ENCODE measurements around the gene WBP2.
A peak's percentile ranks its signal among the peaks of the same experiment; 100 is the strongest.

The WBP2 gene

DNA sequence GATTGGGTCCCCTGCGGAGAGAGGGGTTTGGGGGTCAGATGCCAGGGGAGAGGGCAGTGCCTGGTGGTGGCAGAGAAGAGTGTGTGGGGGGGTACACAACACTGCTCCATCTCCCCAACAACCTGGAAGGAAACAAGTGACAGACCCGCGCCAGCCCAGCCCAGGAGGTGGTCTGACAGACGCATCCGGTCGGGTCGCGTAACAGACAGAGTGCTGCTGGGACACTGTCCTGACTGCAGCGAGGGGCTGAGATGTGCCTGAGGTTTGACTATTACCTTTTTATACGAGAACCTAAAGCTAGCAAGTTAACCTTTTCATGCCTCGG is 27.1 kb downstream of the WBP2 start:
- H3K27me3 Mint-ChIP-seq = no peaks in the 10 kb centered on the region
- peaks cover 4% of the 10 kb centered on the region for H3K4me1 Mint-ChIP-seq
- peaks cover 9% of the 10 kb centered on the region for H3K36me3 Mint-ChIP-seq
- no peak for DNase-seq (ENCODE audit: low spot score in 2 of 2)
- peak overlapping the region; percentile 70 for H3K4me3 Mint-ChIP-seq
- no peaks in the 10 kb centered on the region for H3K9me3 Mint-ChIP-seq
- ATAC-seq (ENCODE audit: low read depth) = no peak
- peak overlapping the region; percentile 69 for H3K27ac Mint-ChIP-seq

DNA sequence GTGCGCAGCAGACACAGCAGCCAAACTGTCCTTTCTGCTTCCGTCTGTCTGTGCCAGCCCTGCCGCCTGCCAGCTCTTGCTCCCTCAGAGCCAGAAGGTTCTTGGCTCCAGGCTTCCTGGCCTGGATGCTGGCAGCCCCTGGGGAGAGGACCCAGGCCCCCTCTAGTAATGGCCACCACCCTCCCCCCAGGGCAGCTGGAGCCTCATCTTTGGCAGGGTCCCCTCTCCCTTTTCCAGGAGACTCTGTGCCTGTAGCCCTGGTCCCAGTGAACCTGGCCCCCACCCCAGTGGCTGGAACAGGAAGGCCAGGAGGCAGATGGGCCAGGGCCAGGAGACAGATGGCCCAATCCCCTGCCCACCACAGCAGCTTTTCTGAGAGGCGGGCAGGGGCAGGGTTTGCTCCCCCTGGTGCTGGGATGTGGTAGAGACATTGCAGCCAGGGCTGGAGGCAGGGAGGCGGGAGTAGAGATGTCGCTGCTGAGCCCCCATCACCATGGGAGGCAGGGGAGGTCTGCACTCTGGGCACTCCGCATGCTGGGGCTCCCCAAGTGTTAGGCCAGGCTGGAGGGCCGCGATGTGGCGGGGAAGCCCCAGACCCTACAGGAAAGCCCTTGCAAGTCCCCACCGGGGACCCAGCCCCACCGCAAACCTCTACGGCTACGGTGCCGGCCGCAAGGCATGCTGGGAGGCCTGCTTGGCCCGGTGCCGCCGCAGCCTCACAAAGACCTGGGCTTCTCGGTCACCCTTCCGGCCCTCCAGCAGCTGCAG is 27.6 kb downstream of the WBP2 start:
- Mint-ChIP-seq H3K4me1 (peaks cover 4% of the 10 kb centered on the region), H3K4me3 (peak overlapping the region; percentile 70), H3K9me3 (no peaks in the 10 kb centered on the region), H3K27me3 (no peaks in the 10 kb centered on the region), H3K27ac (peak overlapping the region; percentile 69), H3K36me3 (peaks cover 9% of the 10 kb centered on the region)
- peak; percentile 80 for ATAC-seq (ENCODE audit: low read depth)
- peak; percentile 65 to 67 for DNase-seq (ENCODE audit: low spot score in 2 of 2)

DNA sequence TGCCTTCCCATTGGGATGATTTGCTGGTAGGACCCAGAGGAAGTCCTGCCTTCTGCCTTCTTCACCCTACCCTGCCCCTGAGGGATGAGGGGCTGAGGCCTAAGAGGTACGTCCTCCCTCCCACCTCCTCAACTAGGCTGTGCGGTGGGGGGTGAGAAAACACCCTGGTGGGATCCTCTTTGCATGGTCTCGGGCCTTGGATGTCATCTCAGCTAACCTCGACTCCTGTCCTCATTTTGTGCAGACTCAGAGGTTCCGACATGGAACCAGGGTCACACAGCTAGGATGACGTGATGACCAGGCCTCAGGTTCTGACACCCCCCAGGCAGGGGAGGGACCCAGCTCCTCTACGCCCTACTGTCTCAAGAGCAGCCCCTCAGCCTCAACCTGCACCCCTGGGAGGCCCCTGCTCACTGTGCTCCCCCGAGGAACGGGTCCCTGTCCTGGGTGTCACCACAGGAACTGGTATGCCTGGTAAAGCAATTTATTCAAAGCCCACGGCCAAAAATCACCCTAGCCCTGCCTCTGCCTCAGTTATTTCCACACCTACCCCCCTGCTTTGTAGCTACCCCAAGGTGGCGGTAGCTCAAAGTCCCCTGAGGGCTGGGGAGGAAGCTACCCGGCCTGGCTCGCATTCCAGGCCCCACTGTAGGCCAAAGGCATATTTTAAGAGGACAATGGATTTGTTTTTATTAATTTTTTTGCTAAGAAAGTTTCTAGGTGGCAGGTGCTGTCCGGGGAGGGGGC is 28.4 kb downstream of the WBP2 start:
- Mint-ChIP-seq H3K4me3 (no peak overlapping the region), H3K9me3 (no peaks in the 10 kb centered on the region), H3K27me3 (no peaks in the 10 kb centered on the region), H3K36me3 (peaks cover 5% of the 10 kb centered on the region), H3K4me1 (peaks cover 9% of the 10 kb centered on the region), H3K27ac (peak overlapping the region; percentile 41)
- ATAC-seq (ENCODE audit: low read depth) = no peak
- DNase-seq (ENCODE audit: low spot score in 2 of 2) = no peak

DNA sequence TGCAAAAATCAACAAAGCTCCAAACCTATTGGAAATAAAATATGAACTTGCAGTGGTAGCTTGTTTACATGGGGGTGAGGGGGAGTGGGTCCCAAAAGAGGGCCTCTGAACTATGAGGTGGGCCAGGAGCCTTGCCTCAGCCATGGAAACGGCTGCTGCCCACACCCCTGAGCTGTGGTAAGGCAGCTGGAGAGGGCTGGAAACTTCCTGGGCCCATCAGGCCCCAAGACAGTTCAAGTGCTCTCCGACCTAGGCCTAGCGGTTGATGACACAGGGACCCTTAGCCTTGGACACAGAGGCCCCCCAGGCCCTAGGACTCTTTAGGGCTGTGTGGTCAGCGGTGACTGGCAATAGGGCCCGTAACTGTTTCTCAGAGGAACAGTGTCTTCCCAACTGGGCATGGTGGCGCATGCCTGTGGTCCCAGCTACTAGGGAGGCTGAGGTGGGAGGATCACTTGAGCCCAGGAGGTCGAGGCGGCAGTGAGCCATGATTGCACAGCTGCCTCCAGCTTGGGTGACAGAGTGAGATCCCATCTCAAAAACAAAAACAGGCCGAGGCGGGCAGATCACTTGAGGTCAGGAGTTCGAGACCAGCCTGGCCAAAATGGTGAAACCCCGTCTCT is 29.3 kb downstream of the WBP2 start:
- no peak overlapping the region for H3K4me3 Mint-ChIP-seq
- H3K36me3 Mint-ChIP-seq = peaks cover 5% of the 10 kb centered on the region
- ATAC-seq (ENCODE audit: low read depth) (no peak), DNase-seq (ENCODE audit: low spot score in 2 of 2) (no peak)
- peaks cover 11% of the 10 kb centered on the region for H3K4me1 Mint-ChIP-seq
- no peaks in the 10 kb centered on the region for H3K9me3 Mint-ChIP-seq
- no peaks in the 10 kb centered on the region for H3K27me3 Mint-ChIP-seq
- H3K27ac Mint-ChIP-seq = no peak overlapping the region

DNA sequence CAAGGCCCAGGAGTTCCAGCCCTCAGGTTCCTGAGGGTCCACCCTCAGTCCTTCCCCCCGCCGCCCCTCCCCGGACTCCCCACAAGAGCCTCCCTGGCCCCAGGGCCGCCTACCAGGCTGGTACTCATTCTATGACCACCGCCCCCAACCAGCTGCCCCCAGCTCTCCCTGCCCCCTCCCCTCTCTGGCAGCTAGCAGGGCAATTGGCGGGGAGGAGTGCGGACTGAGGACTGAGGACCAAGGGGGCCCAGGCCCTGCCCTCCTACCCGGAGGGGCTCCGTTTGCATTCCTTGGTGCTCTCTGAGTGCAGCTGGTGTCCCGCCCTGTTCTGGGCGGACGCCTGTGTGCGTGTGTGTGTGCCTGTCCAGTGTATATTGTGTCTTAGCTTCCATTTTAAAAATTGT is 30.0 kb downstream of the WBP2 start:
- DNase-seq (ENCODE audit: low spot score in 2 of 2) (no peak), ATAC-seq (ENCODE audit: low read depth) (no peak)
- Mint-ChIP-seq H3K36me3 (peaks cover 3% of the 10 kb centered on the region), H3K4me3 (no peak overlapping the region), H3K27me3 (no peaks in the 10 kb centered on the region), H3K4me1 (peaks cover 11% of the 10 kb centered on the region), H3K9me3 (no peaks in the 10 kb centered on the region), H3K27ac (no peak overlapping the region)

DNA sequence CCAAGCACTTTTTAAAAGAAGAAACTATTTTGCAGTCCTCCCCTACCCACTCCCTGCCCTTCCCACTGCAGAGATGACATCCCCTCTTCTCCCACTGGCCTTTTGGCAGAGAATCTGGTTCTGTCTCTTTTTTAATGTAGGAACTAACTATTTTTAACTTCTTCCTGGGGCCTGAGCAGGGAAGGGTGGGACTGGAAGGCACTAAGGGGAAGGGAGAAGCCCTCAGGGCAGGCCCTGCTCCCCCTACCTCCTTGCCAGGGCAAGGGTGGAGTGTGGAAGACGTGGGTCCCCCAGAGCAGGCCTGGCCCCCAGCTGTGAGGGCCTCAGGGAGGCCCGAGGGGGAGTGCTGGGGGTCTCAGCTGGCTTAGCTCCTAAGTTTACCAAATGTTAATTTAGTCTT is 30.5 kb downstream of the WBP2 start:
- Mint-ChIP-seq H3K4me3 (no peak overlapping the region), H3K4me1 (peaks cover 11% of the 10 kb centered on the region), H3K27ac (no peak overlapping the region), H3K36me3 (peaks cover 2% of the 10 kb centered on the region), H3K27me3 (no peaks in the 10 kb centered on the region), H3K9me3 (no peaks in the 10 kb centered on the region)
- no peak for ATAC-seq (ENCODE audit: low read depth)
- DNase-seq (ENCODE audit: low spot score in 2 of 2) = no peak

DNA sequence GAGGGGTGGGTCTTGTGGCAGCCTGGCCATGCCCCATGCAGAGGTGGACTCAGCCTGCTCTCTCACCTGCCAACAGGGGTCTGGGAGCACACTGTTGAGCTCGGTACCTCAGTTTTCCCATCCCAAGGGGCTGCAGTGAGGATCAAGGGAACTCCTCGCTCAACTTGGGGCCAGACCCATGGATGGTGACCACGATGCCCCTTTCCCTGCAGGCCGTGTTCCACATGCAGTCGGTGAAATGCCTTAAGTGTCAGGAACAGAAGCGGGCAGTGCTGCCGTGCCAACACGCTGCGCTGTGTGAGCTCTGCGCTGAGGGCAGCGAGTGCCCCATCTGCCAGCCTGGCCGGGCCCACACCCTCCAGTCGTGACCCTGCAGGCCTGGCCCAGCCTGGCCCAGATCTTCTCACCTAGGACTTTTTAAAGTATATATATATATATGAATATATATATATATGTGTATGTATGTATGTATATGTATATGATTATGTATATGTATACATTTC is 31.0 kb downstream of the WBP2 start:
- no peak for DNase-seq (ENCODE audit: low spot score in 2 of 2)
- H3K4me1 Mint-ChIP-seq = peaks cover 11% of the 10 kb centered on the region
- H3K27me3 Mint-ChIP-seq = no peaks in the 10 kb centered on the region
- peaks cover 5% of the 10 kb centered on the region for H3K36me3 Mint-ChIP-seq
- no peak overlapping the region for H3K27ac Mint-ChIP-seq
- H3K9me3 Mint-ChIP-seq = no peaks in the 10 kb centered on the region
- H3K4me3 Mint-ChIP-seq = no peak overlapping the region
- ATAC-seq (ENCODE audit: low read depth) = no peak

DNA sequence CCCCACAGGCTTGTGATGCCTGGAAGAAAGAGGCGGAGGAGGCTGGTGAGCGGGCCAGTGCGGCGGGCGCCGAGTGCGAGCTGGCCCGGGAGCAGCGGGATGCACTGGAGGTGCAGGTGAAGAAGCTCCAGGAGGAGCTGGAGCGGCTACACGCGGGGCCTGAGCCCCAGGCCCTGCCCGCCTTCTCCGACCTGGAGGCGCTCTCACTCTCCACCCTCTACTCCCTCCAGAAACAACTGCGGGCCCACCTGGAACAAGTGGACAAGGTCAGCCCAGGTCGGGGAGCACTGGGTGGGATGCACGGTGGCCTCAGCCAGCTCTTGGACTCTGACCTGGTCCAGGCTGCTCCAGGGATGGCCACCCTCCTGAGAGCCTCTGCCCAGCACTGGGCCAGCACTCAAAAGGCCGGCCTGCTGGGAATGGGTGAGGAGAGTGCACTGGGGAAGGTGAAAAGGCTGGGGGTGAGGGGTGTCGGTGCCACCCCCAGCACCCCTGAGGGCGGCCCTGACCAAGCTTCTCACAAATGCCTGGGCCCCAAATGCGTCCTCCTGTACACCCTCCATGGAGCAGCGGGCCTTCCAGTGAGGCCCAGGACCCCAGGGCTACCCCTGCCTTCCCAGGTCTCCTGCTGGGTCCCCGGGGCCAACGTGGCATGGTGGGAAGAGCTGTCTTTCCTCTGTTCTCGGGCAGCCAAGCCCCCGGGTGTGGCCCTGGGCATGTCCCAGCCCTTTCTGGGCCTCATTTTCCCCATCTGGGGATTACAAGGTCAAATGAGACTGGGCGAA is 31.7 kb downstream of the WBP2 start:
- H3K4me1 Mint-ChIP-seq = peaks cover 11% of the 10 kb centered on the region
- H3K27ac Mint-ChIP-seq = no peak overlapping the region
- no peak for DNase-seq (ENCODE audit: low spot score in 2 of 2)
- H3K36me3 Mint-ChIP-seq = peaks cover 7% of the 10 kb centered on the region
- no peak overlapping the region for H3K4me3 Mint-ChIP-seq
- no peaks in the 10 kb centered on the region for H3K9me3 Mint-ChIP-seq
- no peak for ATAC-seq (ENCODE audit: low read depth)
- no peaks in the 10 kb centered on the region for H3K27me3 Mint-ChIP-seq

DNA sequence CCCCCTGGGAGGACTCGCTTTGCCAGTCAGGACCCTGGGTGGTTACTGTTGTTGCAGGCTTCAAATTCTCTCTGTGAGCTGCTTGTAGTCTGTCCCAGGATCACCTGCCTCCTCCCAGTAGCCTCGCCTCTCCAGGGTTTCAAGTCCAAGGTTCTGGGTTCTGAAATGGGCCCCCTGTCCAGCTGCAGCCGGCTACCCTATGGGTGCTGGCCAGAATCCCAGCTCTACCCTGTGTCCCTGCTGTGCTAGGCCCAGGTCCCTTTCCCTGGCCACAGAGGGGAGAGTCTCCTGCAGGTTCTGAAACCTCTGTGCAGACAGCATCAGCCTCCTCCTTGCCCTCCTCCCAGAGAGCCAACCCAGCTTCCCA is 32.4 kb downstream of the WBP2 start:
- ATAC-seq (ENCODE audit: low read depth) = no peak
- no peak for DNase-seq (ENCODE audit: low spot score in 2 of 2)
- Mint-ChIP-seq H3K27me3 (no peaks in the 10 kb centered on the region), H3K4me1 (peaks cover 9% of the 10 kb centered on the region), H3K27ac (no peak overlapping the region), H3K9me3 (no peaks in the 10 kb centered on the region), H3K4me3 (no peak overlapping the region), H3K36me3 (peaks cover 8% of the 10 kb centered on the region)

DNA sequence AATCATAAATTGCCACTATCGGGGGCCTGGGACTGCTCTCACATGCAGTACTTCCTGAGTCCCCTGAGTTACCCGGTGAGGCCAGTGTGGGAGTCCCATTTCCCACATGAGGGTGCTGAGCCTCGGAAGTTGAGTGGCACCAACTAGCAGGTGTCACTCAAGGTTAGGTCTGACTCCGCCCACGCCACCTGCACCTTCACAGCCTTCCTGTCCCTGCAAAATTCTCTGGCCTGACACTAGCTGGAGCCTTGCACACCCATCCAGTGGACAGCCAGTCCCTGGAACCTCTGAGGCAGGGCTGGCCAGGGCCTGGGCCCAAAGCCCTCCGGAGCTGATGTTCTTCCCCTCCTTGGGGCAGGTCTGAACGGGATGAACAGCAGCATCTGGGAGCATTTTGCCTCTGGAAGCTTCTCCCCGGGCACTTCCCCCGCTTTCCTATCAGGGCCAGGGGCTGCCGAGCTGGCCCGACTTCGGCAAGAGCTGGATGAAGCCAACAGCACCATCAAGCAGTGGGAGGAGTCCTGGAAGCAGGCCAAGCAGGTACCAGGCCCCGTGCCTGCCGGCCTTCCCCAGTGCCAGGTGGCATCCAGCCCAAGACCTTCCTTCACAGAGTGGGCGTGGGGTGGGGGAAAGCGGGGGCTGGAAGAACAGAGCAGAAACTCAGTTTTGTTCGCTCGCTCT is 32.9 kb downstream of the WBP2 start:
- Mint-ChIP-seq H3K27me3 (no peaks in the 10 kb centered on the region), H3K36me3 (peaks cover 8% of the 10 kb centered on the region), H3K4me1 (peaks cover 9% of the 10 kb centered on the region), H3K4me3 (no peak overlapping the region), H3K9me3 (no peaks in the 10 kb centered on the region), H3K27ac (peak overlapping the region; percentile 55)
- DNase-seq (ENCODE audit: low spot score in 2 of 2) = no peak
- peak; percentile 64 for ATAC-seq (ENCODE audit: low read depth)

DNA sequence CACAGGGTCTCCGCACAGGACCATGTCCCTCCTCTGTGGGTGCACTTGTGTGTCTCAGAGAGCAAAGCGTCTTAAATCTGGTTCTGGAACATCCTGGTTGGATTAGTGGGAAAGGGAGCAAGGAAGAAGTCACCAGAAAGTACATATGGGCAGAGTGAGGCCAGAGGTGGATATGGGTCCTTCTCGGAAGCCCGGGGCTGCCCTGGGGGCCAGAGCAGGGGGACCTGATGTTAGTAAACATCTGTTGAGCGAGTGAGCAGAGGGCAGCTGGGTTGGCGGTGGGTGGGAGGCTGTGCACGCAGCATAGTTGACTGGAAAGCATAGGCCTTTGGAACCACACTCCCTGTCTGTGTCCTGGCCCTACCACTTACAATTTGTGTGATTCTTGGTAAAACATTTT is 33.6 kb downstream of the WBP2 start:
- DNase-seq (ENCODE audit: low spot score in 2 of 2) = no peak
- peak overlapping the region; percentile 9 for H3K27ac Mint-ChIP-seq
- peaks cover 7% of the 10 kb centered on the region for H3K4me1 Mint-ChIP-seq
- no peaks in the 10 kb centered on the region for H3K9me3 Mint-ChIP-seq
- no peaks in the 10 kb centered on the region for H3K27me3 Mint-ChIP-seq
- ATAC-seq (ENCODE audit: low read depth) = no peak
- peaks cover 8% of the 10 kb centered on the region for H3K36me3 Mint-ChIP-seq
- H3K4me3 Mint-ChIP-seq = no peak overlapping the region

DNA sequence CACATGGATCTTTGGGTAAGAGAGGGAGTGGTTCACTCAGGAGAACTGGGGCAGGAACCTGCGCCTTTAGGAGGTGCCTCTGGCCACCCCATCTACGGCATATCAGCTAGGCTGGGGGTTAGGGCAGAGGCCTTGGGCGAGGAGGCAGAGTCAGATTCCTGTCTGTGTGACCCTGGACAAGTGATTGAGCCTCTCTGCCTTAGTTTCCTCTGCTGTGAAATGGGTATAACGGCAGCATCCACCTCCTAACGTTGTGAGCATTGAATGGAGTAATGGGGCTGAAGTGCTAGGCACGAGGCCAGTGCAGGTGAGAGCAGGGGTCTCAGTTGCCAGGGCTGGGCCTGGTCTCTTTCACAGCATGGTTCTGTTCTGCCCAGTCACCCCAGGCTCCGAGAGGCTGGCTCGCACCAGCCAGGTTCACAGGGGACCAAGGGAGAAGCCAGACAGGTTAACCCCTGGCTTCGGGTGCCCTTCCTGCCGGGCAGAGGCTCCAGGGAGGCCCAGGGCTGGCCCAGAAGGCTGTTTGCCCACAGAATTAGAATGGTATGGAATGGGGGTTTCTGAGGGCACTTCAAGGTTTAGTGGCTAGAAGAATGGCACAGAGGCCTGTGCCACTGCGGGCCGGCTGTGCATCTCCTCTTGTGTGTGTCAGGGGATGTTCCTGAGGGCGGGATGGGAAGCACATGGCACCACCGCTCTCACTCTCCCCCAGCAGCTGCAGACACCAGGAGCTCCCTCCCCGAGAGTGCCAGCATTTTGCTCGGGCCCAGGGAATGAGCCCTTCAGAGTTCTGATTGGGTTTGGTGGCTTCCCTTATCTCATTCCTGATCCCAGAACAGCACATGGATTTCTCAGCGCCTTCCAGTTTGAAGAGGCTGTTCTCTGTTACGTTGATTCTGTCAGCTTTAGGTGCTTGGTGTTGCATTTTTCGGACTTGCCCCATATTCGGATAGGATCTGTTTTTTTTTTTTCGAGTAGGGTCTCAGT is 34.7 kb downstream of the WBP2 start:
- H3K9me3 Mint-ChIP-seq = no peaks in the 10 kb centered on the region
- no peak overlapping the region for H3K4me3 Mint-ChIP-seq
- ATAC-seq (ENCODE audit: low read depth) (no peak), DNase-seq (ENCODE audit: low spot score in 2 of 2) (no peak)
- H3K27ac Mint-ChIP-seq = peak overlapping the region; percentile 55
- H3K27me3 Mint-ChIP-seq = no peaks in the 10 kb centered on the region
- peaks cover 7% of the 10 kb centered on the region for H3K4me1 Mint-ChIP-seq
- H3K36me3 Mint-ChIP-seq = peaks cover 8% of the 10 kb centered on the region
